Neuronal stem cell (in vitro differentiated cells): ENCODE data around the gene FARP1.

ENCODE experiments used
- DNase-seq: peaks from one replicate; pipeline ENCODE4 v3.0.0-alpha.2; 2013; ENCODE audit warnings: low spot score
- H2AFZ ChIP-seq: one replicate; pipeline ENCODE4 v1.6.1; 2013; ENCODE audit warnings: mild to moderate bottlenecking, low read length, inconsistent platforms
- H2AK5ac ChIP-seq: 2 replicates; pipeline ENCODE4 v1.6.1; 2013; ENCODE audit warnings: low read depth, mild to moderate bottlenecking, inconsistent platforms, low read length, moderate library complexity, mixed read lengths
- H2BK120ac ChIP-seq: 2 replicates; pipeline ENCODE4 v1.6.1; 2013; ENCODE audit warnings: low read depth, mild to moderate bottlenecking, inconsistent platforms, low read length, moderate library complexity, mixed read lengths
- H2BK12ac ChIP-seq: one replicate; pipeline ENCODE4 v1.6.1; 2013; ENCODE audit warnings: low read length, inconsistent platforms
- H2BK15ac ChIP-seq: 2 replicates; pipeline ENCODE4 v1.6.1; 2013; ENCODE audit warnings: mild to moderate bottlenecking, low read length, inconsistent platforms, mixed read lengths
- H2BK5ac ChIP-seq: one replicate; pipeline ENCODE4 v1.6.1; 2013; ENCODE audit warnings: inconsistent platforms, mild to moderate bottlenecking, low read length, moderate library complexity
- H3K14ac ChIP-seq: one replicate; pipeline ENCODE4 v1.6.1; 2013; ENCODE audit warnings: low read length, inconsistent platforms
- H3K18ac ChIP-seq: 2 replicates; pipeline ENCODE4 v1.6.1; 2013; ENCODE audit warnings: low read length, inconsistent platforms
- H3K23ac ChIP-seq: 2 replicates; pipeline ENCODE4 v1.6.1; 2013; ENCODE audit warnings: low read depth, mild to moderate bottlenecking, mixed read lengths, low read length, inconsistent platforms; ENCODE audit not compliant: poor library complexity
- H3K27ac ChIP-seq: replicated peaks from 3 replicates; pipeline ENCODE4 v1.5.1; 2013; ENCODE audit warnings: low read length, inconsistent platforms
- H3K27me3 ChIP-seq, 3 experiments: 2 replicates each; pipeline ENCODE4 v1.6.1; 2013; ENCODE audit warnings: low read length in 3 of 3, mild to moderate bottlenecking in 2 of 3, inconsistent platforms in 1 of 3, low read depth in 1 of 3, mixed read lengths in 1 of 3, moderate library complexity in 1 of 3; ENCODE audit not compliant: control insufficient read depth in 3 of 3, insufficient read depth in 3 of 3
- H3K36me3 ChIP-seq, 2 donors: replicated peaks in 1 of 2; 2 replicates each; pipeline ENCODE4 v1.6.1; 2013; ENCODE audit warnings: low read length in 2 of 2; ENCODE audit not compliant: control insufficient read depth in 2 of 2, insufficient read depth in 2 of 2
- H3K4ac ChIP-seq: 2 replicates; pipeline ENCODE4 v1.6.1; 2013; ENCODE audit warnings: inconsistent platforms, mild to moderate bottlenecking, low read length, moderate library complexity
- H3K4me1 ChIP-seq, 2 donors: 1 replicate in 1 of 2; 2 replicates in 1 of 2; pipeline ENCODE4 v1.6.1; 2013; ENCODE audit warnings: low read length in 2 of 2, low read depth in 1 of 2; ENCODE audit not compliant: control insufficient read depth in 2 of 2, insufficient read depth in 1 of 2
- H3K4me2 ChIP-seq: one replicate; pipeline ENCODE4 v1.6.1; 2013; ENCODE audit warnings: mild to moderate bottlenecking, low read length, inconsistent platforms; ENCODE audit not compliant: insufficient read depth, poor library complexity, severe bottlenecking
- H3K4me3 ChIP-seq, 2 donors: 2 replicates each; pipeline ENCODE4 v1.5.1; 2013; ENCODE audit warnings: low read length in 2 of 2, mild to moderate bottlenecking in 2 of 2, inconsistent platforms in 1 of 2, moderate library complexity in 1 of 2
- H3K79me1 ChIP-seq: one replicate; pipeline ENCODE4 v1.6.1; 2013; ENCODE audit warnings: low read depth, mild to moderate bottlenecking, inconsistent platforms, low read length, moderate library complexity
- H3K9ac ChIP-seq: one replicate; pipeline ENCODE4 v1.6.1; 2013; ENCODE audit warnings: mild to moderate bottlenecking, low read depth, low read length, inconsistent platforms; ENCODE audit not compliant: poor library complexity
- H3K9me3 ChIP-seq, 2 donors: replicated peaks in 1 of 2; 2 replicates each; pipeline versions ENCODE3 to v1.6.1; 2013; ENCODE audit warnings: low read length in 2 of 2, mild to moderate bottlenecking in 2 of 2, inconsistent platforms in 1 of 2, low read depth in 1 of 2, mixed read lengths in 1 of 2, moderate library complexity in 1 of 2; ENCODE audit not compliant: control insufficient read depth in 2 of 2, insufficient read depth in 1 of 2
- H4K8ac ChIP-seq: one replicate; pipeline ENCODE4 v1.6.1; 2013; ENCODE audit warnings: low read depth, mild to moderate bottlenecking, inconsistent platforms, low read length, moderate library complexity
- H4K91ac ChIP-seq: one replicate; pipeline ENCODE4 v1.6.1; 2013; ENCODE audit warnings: low read length, low read depth, mild to moderate bottlenecking, inconsistent platforms; ENCODE audit not compliant: poor library complexity
- WGBS, 2 donors: extraction: QIAGEN DNeasy Blood & Tissue Kit; methylation state at CpG; one replicate each; pipeline ENCODE4 v1.1.7; 2013; ENCODE audit warnings: missing lambda C conversion rate in 2 of 2, mixed read lengths in 1 of 2; ENCODE audit not compliant: insufficient read length in 2 of 2, insufficient replicate concordance in 1 of 2; ENCODE audit errors: extremely low coverage in 2 of 2; 5-methylcytosine and 5-hydroxymethylcytosine counted together

Gene FARP1

DNA sequence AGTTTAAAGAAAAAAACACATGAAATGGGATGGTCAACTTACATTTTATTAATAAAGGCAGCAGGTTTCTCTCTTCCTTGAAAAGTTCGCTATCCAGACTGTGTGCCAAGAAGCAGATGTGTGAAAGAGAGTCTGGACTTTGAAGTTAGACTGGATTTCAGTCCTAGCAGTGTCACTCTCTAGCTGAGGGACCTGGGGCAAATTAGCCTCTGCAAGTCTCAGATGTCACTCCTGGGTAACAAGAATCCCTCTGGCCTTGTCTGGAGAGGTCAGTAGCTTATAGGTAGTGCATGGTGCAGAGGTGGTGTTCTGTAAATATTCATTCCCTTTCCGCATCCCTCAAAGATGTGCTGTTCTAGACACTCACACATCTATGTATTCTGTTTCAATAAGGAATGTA, 221.8 kb downstream of the FARP1 start:
- Histone ChIP-seq H3K14ac (no peak overlapping the region), H3K4ac (no peak overlapping the region), H4K8ac (no peak overlapping the region), H3K4me2 (no peak overlapping the region), H3K18ac (no peak overlapping the region), H3K79me1 (peaks cover 4% of the 10 kb centered on the region), H3K9me3 (no peaks in the 10 kb centered on the region), H3K23ac (no peak overlapping the region), H2BK120ac (no peak overlapping the region), H3K4me3 (no peak overlapping the region), H4K91ac (no peak overlapping the region), H2BK5ac (no peak overlapping the region), H3K27me3 (no peaks in the 10 kb centered on the region), H2BK12ac (no peak overlapping the region), H3K27ac (no peak overlapping the region), H3K9ac (no peak overlapping the region), H3K4me1 (peaks cover 6 to 8% of the 10 kb centered on the region in 2 donors), H3K36me3 (peaks cover 5 to 9% of the 10 kb centered on the region in 2 donors), H2AK5ac (no peak overlapping the region), H2AFZ (no peak overlapping the region), H2BK15ac (no peak overlapping the region)
- DNase-seq, result no peak
- WGBS, 2 donors, result no CpG with 5 or more reads among the region's 2 CpGs

DNA sequence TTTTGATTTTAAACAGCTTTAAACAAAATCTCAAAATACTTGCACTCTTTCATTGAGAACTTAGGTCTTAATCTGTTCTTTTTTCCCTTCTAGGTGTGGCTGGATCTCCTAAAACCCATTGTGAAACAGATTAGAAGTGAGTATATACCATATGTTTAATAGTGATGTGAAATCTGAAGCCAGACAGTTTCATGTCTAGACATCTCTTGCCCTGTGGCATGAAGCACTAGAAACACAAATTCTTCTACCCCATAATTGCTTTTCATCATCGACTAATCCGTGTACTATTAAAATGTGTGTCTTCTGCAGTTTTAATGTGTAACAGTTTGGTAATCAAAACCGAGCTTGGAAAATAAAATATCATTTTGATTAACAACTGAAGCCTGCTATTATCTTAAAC, 222.4 kb downstream of the FARP1 start:
- Histone ChIP-seq H3K4me3 (no peak overlapping the region), H2BK15ac (no peak overlapping the region), H3K23ac (no peak overlapping the region), H3K18ac (no peak overlapping the region), H2BK12ac (no peak overlapping the region), H3K9me3 (no peaks in the 10 kb centered on the region), H3K4ac (no peak overlapping the region), H3K4me2 (no peak overlapping the region), H2BK5ac (no peak overlapping the region), H3K27me3 (no peaks in the 10 kb centered on the region), H3K36me3 (peaks cover 6 to 13% of the 10 kb centered on the region in 2 donors), H3K27ac (no peak overlapping the region), H2AK5ac (no peak overlapping the region), H4K91ac (no peak overlapping the region), H3K4me1 (peaks cover 6 to 10% of the 10 kb centered on the region in 2 donors), H3K79me1 (peaks cover 4% of the 10 kb centered on the region), H2BK120ac (no peak overlapping the region), H2AFZ (no peak overlapping the region), H3K9ac (no peak overlapping the region), H3K14ac (no peak overlapping the region), H4K8ac (no peak overlapping the region)
- no CpG with 5 or more reads among the region's 3 CpGs for WGBS, 2 donors
- no peak for DNase-seq

DNA sequence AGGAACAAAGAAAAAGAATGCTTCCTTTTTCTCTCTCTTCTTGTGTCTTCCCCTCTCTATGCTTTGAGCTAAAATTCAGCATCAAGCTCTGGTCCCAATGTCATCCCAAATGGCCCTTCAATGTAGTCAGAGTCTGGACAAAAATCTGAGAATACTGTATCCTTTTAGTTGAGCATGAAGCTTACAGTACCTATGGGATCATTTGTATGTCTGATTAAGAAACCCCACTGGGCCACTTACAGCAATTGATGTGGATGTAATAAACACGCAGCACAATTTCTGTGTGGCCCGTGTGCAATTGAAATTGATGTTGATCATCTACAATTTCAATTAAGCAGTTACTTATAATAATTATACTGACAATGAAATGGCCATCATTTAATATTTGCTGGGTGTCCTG, 223.1 kb downstream of the FARP1 start:
- Histone ChIP-seq H3K27ac (no peak overlapping the region), H3K14ac (no peak overlapping the region), H4K91ac (no peak overlapping the region), H4K8ac (no peak overlapping the region), H3K9ac (no peak overlapping the region), H2AK5ac (no peak overlapping the region), H3K4ac (no peak overlapping the region), H3K27me3 (no peaks in the 10 kb centered on the region), H3K4me2 (no peak overlapping the region), H3K79me1 (peaks cover 4% of the 10 kb centered on the region), H3K4me1 (peaks cover 13 to 17% of the 10 kb centered on the region in 2 donors), H2BK120ac (no peak overlapping the region), H2AFZ (no peak overlapping the region), H3K18ac (no peak overlapping the region), H3K4me3 (no peak overlapping the region), H3K9me3 (no peaks in the 10 kb centered on the region), H3K36me3 (peaks cover 6 to 13% of the 10 kb centered on the region in 2 donors), H2BK12ac (no peak overlapping the region), H2BK5ac (no peak overlapping the region), H3K23ac (no peak overlapping the region), H2BK15ac (no peak overlapping the region)
- DNase-seq, result no peak
- no CpG with 5 or more reads among the region's 2 CpGs for WGBS, 2 donors

DNA sequence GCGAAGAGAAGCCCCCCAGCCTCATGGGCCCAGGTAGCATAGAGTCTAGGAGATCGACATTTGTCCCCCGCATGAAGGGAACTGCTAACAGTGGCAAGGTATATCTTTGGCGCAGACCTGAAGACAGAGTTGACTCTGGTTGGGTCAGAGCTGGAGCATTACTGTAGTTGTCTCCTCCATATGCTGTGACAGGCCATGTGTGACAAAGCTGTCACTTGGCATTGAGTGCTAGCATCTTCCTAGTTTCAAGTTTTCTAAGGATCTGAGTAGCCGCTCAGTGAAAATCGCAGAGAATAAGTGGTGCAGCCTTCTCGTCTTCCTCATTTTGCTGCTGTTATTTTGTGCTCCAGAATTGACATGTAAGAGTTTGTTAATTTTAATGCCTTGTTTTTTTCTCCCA, 223.5 kb downstream of the FARP1 start:
- H3K4me3 ChIP-seq, result no peak overlapping the region
- H4K8ac ChIP-seq, result no peak overlapping the region
- H3K36me3 ChIP-seq, result peaks cover 6 to 13% of the 10 kb centered on the region in 2 donors
- H3K9ac ChIP-seq, result no peak overlapping the region
- no peak overlapping the region for H2BK120ac ChIP-seq
- no CpG with 5 or more reads among the region's 7 CpGs for WGBS, 2 donors
- peaks cover 4% of the 10 kb centered on the region for H3K79me1 ChIP-seq
- H3K4ac ChIP-seq, result no peak overlapping the region
- no peak overlapping the region for H2AFZ ChIP-seq
- no peak overlapping the region for H4K91ac ChIP-seq
- H3K27ac ChIP-seq, result no peak overlapping the region
- no peak overlapping the region for H3K18ac ChIP-seq
- DNase-seq, result no peak
- no peaks in the 10 kb centered on the region for H3K27me3 ChIP-seq
- no peak overlapping the region for H2AK5ac ChIP-seq
- no peak overlapping the region for H3K23ac ChIP-seq
- no peak overlapping the region for H2BK12ac ChIP-seq
- no peak overlapping the region for H2BK5ac ChIP-seq
- no peaks in the 10 kb centered on the region for H3K9me3 ChIP-seq
- H3K4me2 ChIP-seq, result no peak overlapping the region
- peaks cover 13 to 20% of the 10 kb centered on the region in 2 donors for H3K4me1 ChIP-seq
- no peak overlapping the region for H2BK15ac ChIP-seq
- no peak overlapping the region for H3K14ac ChIP-seq
